IPS-NIHi11 (cell line): ENCODE measurements around the gene SCTR.

ENCODE experiments used
- DNase-seq: peaks from one replicate; pipeline ENCODE4 v3.0.0; 2012; ENCODE audit warnings: mixed read lengths, low spot score

Gene SCTR

GRCh38 chr2:119523383-119523951 is 816 bp downstream of the SCTR start:
- DNase-seq: no peak

GRCh38 chr2:119522671-119523070 is 1.6 kb downstream of the SCTR start:
- no peak for DNase-seq

GRCh38 chr2:119521433-119522050 is 2.7 kb downstream of the SCTR start:
- DNase-seq: no peak

- no peak for DNase-seq
Measured at GRCh38 chr2:119520696-119521432, 3.4 kb downstream of the SCTR start.

GRCh38 chr2:119519057-119519408 is 5.2 kb downstream of the SCTR start:
- no peak for DNase-seq

GRCh38 chr2:119518401-119519056 is 5.8 kb downstream of the SCTR start:
- DNase-seq: no peak

- peak; percentile 82 for DNase-seq
Measured at GRCh38 chr2:119517433-119517832, 6.8 kb downstream of the SCTR start.

- DNase-seq: no peak
Measured at GRCh38 chr2:119516121-119516520, 8.2 kb downstream of the SCTR start.

- DNase-seq: no peak
Measured at GRCh38 chr2:119513832-119514231, 10.5 kb downstream of the SCTR start.

- no peak for DNase-seq
Measured at GRCh38 chr2:119512946-119513345, 11.3 kb downstream of the SCTR start.

- DNase-seq: no peak
Measured at GRCh38 chr2:119511989-119512388, 12.3 kb downstream of the SCTR start.

- DNase-seq: no peak
Measured at GRCh38 chr2:119508756-119509155, 15.5 kb downstream of the SCTR start.

- DNase-seq: no peak
Measured at GRCh38 chr2:119496682-119497081, 27.6 kb downstream of the SCTR start.

GRCh38 chr2:119495948-119496347 is 28.3 kb downstream of the SCTR start:
- no peak for DNase-seq

GRCh38 chr2:119494163-119494790 is 30.0 kb downstream of the SCTR start:
- DNase-seq: no peak

- peak; percentile 63 for DNase-seq
Measured at GRCh38 chr2:119491776-119492525, 32.3 kb downstream of the SCTR start.

- no peak for DNase-seq
Measured at GRCh38 chr2:119490653-119491195, 33.6 kb downstream of the SCTR start.

- no peak for DNase-seq
Measured at GRCh38 chr2:119490106-119490505, 34.2 kb downstream of the SCTR start.

- DNase-seq: no peak
Measured at GRCh38 chr2:119489232-119489952, 34.9 kb downstream of the SCTR start.

- no peak for DNase-seq
Measured at GRCh38 chr2:119488245-119489214, 35.8 kb downstream of the SCTR start.
